IMR-90 (cell line): ENCODE measurements around the gene CACNA2D3. TPM values are rescaled to one million over a fixed set of nuclear protein-coding genes. Genes with fewer than 3 reads are reported as not detected.

Experiments
- ATAC-seq: fragments of 200-7000 bp; cut with Tn5 transposase; 2 replicates; pipeline ENCODE4 v1.9.1; 2020; ENCODE audit warnings: low read depth, mild to moderate bottlenecking, moderate library complexity
- BruUV-seq: library from RNA; stranded (reverse); fragments of 400-500 nt; replicated peaks from 2 replicates; lab custom pipeline; 2021; lab: Mats Ljungman, UMichigan
- CTCF ChIA-PET: fragments of 300-600 bp; formaldehyde crosslinking; extraction: SDS; loops from one replicate; lab custom pipeline; 2021; ENCODE audit warnings: antibody characterized with exemption; lab: Yijun Ruan, JAX
- POLR2A ChIA-PET: fragments of 300-600 bp; sonication (Branson Sonifier 250); formaldehyde crosslinking; loops from one replicate; lab custom pipeline; 2022; ENCODE audit warnings: antibody characterized with exemption; ENCODE audit not compliant: unreplicated experiment; lab: Charles Lee
- DNase-seq: peaks from one replicate; pipeline ENCODE4 v3.0.0; 2013
- H2AFZ ChIP-seq: replicated peaks from 2 replicates; pipeline ENCODE3; 2013; ENCODE audit warnings: low read length, mild to moderate bottlenecking; ENCODE audit not compliant: poor library complexity
- H2AK5ac ChIP-seq: 2 replicates; pipeline ENCODE4 v1.6.1; 2013; ENCODE audit warnings: low read depth, low read length, inconsistent platforms
- H2AK9ac ChIP-seq: replicated peaks from 2 replicates; pipeline ENCODE3; 2013; ENCODE audit warnings: mild to moderate bottlenecking, low read depth, low read length, moderate library complexity; ENCODE audit not compliant: poor library complexity
- H2BK120ac ChIP-seq: 2 replicates; pipeline ENCODE4 v1.6.1; 2013; ENCODE audit warnings: low read depth, low read length, inconsistent platforms
- H2BK15ac ChIP-seq: 3 replicates; pipeline ENCODE4 v1.6.1; 2013; ENCODE audit warnings: low read depth, low read length, inconsistent platforms
- H2BK20ac ChIP-seq: 2 replicates; pipeline ENCODE4 v1.6.1; 2013; ENCODE audit warnings: low read depth, mild to moderate bottlenecking, inconsistent platforms, low read length, moderate library complexity
- H2BK5ac ChIP-seq: 2 replicates; pipeline ENCODE4 v1.6.1; 2013; ENCODE audit warnings: mild to moderate bottlenecking, low read depth, low read length, inconsistent platforms; ENCODE audit not compliant: poor library complexity, severe bottlenecking
- H3K14ac ChIP-seq: replicated peaks from 2 replicates; pipeline ENCODE4 v1.6.1; 2013; ENCODE audit warnings: low read depth, low read length, inconsistent platforms
- H3K18ac ChIP-seq: 2 replicates; pipeline ENCODE4 v1.6.1; 2013; ENCODE audit warnings: low read depth, low read length, control low read depth
- H3K23ac ChIP-seq: 2 replicates; pipeline ENCODE4 v1.6.1; 2013; ENCODE audit warnings: low read depth, low read length, inconsistent platforms
- H3K27ac ChIP-seq: 2 replicates; pipeline ENCODE4 v1.5.1; 2013; ENCODE audit warnings: mild to moderate bottlenecking, control low read depth, low read length; ENCODE audit not compliant: insufficient read depth
- H3K27me3 ChIP-seq: 2 replicates; pipeline ENCODE4 v1.6.1; 2013; ENCODE audit warnings: low read length; ENCODE audit not compliant: control insufficient read depth, insufficient read depth
- H3K36me3 ChIP-seq: 2 replicates; pipeline ENCODE4 v1.6.1; 2013; ENCODE audit warnings: low read length, mixed read lengths; ENCODE audit not compliant: control insufficient read depth, insufficient read depth
- H3K4ac ChIP-seq: 2 replicates; pipeline ENCODE4 v1.6.1; 2013; ENCODE audit warnings: low read depth, low read length, inconsistent platforms
- H3K4me1 ChIP-seq: 2 replicates; pipeline ENCODE4 v1.6.1; 2013; ENCODE audit warnings: low read length, mixed read lengths; ENCODE audit not compliant: control insufficient read depth, insufficient read depth
- H3K4me2 ChIP-seq: 2 replicates; pipeline ENCODE4 v1.6.1; 2013; ENCODE audit warnings: low read depth, mild to moderate bottlenecking, control low read depth, low read length, moderate library complexity
- H3K4me3 ChIP-seq: 2 replicates; pipeline ENCODE4 v1.5.1; 2013; ENCODE audit warnings: low read depth, mild to moderate bottlenecking, control low read depth, low read length, moderate library complexity; ENCODE audit not compliant: insufficient read depth
- H3K56ac ChIP-seq: 2 replicates; pipeline ENCODE4 v1.6.1; 2013; ENCODE audit warnings: low read length, inconsistent platforms; ENCODE audit not compliant: insufficient read depth; ENCODE audit errors: extremely low read depth
- H3K79me1 ChIP-seq, 2 experiments: 2 replicates each; pipeline ENCODE4 v1.6.1; 2013; ENCODE audit warnings: low read length in 2 of 2, inconsistent platforms in 1 of 2, low read depth in 1 of 2
- H3K9ac ChIP-seq: 2 replicates; pipeline ENCODE4 v1.6.1; 2013; ENCODE audit warnings: low read depth, low read length, control low read depth
- H3K9me1 ChIP-seq: 2 replicates; pipeline ENCODE4 v1.6.1; 2013; ENCODE audit warnings: low read length, inconsistent platforms; ENCODE audit not compliant: insufficient read depth
- H3K9me3 ChIP-seq: 2 replicates; pipeline ENCODE4 v1.6.1; 2013; ENCODE audit warnings: low read length; ENCODE audit not compliant: control insufficient read depth, insufficient read depth
- H4K20me1 ChIP-seq: 2 replicates; pipeline ENCODE4 v1.6.1; 2013; ENCODE audit warnings: low read length, inconsistent platforms; ENCODE audit not compliant: insufficient read depth
- H4K5ac ChIP-seq: 2 replicates; pipeline ENCODE4 v1.6.1; 2013; ENCODE audit warnings: mild to moderate bottlenecking, low read depth, low read length, control low read depth
- H4K8ac ChIP-seq, 2 experiments: 2 replicates each; pipeline ENCODE4 v1.6.1; 2013; ENCODE audit warnings: low read depth in 2 of 2, low read length in 2 of 2, control low read depth in 1 of 2, inconsistent platforms in 1 of 2
- H4K91ac ChIP-seq: 2 replicates; pipeline ENCODE4 v1.6.1; 2013; ENCODE audit warnings: low read depth, low read length, inconsistent platforms; ENCODE audit not compliant: insufficient read depth
- BHLHE40 ChIP-seq: fragments of 150-350 bp; IDR thresholded peaks from 2 replicates; pipeline ENCODE4 v1.6.1; 2016; ENCODE audit warnings: mild to moderate bottlenecking, low read depth, low read length
- CEBPB ChIP-seq: IDR thresholded peaks from 2 replicates; pipeline ENCODE4 v1.6.1; 2012; ENCODE audit warnings: low read depth, low read length, improper control_type of control experiment
- CHD1 ChIP-seq: IDR thresholded peaks from 2 replicates; pipeline ENCODE4 v1.6.1; 2012; ENCODE audit warnings: low read depth, low read length, improper control_type of control experiment
- FOS ChIP-seq: fragments of 150-350 bp; IDR thresholded peaks from 2 replicates; pipeline ENCODE4 v1.6.1; 2016; ENCODE audit warnings: low read depth, low read length
- MAFK ChIP-seq: IDR thresholded peaks from 2 replicates; pipeline ENCODE4 v1.6.1; 2012; ENCODE audit warnings: low read depth, low read length, improper control_type of control experiment
- MAZ ChIP-seq: IDR thresholded peaks from 2 replicates; pipeline ENCODE4 v1.6.1; 2012; ENCODE audit warnings: low read depth, mild to moderate bottlenecking, low read length, improper control_type of control experiment, moderate library complexity, borderline replicate concordance
- MXI1 ChIP-seq: IDR thresholded peaks from 2 replicates; pipeline ENCODE4 v1.6.1; 2012; ENCODE audit warnings: low read depth, mild to moderate bottlenecking, low read length, moderate library complexity, borderline replicate concordance
- NFE2L2 ChIP-seq: fragments of 150-350 bp; IDR thresholded peaks from 2 replicates; pipeline ENCODE4 v1.6.1; 2016; ENCODE audit warnings: low read depth, mild to moderate bottlenecking, low read length
- POLR2A ChIP-seq: IDR thresholded peaks from 2 replicates; pipeline ENCODE4 v1.6.1; 2012; ENCODE audit warnings: mild to moderate bottlenecking, low read depth, low read length
- RAD21 ChIP-seq: IDR thresholded peaks from 2 replicates; pipeline ENCODE4 v1.6.1; 2012; ENCODE audit warnings: low read length, improper control_type of control experiment
- RCOR1 ChIP-seq: IDR thresholded peaks from 2 replicates; pipeline ENCODE4 v1.6.1; 2012; ENCODE audit warnings: mild to moderate bottlenecking, low read length, improper control_type of control experiment; ENCODE audit not compliant: insufficient replicate concordance
- RFX5 ChIP-seq: IDR thresholded peaks from 2 replicates; pipeline ENCODE4 v1.8.0; 2012; ENCODE audit warnings: low read depth, mild to moderate bottlenecking, low read length, moderate library complexity
- SMC3 ChIP-seq: fragments of 150-350 bp; IDR thresholded peaks from 2 replicates; pipeline ENCODE4 v1.6.1; 2016; ENCODE audit warnings: low read depth, mild to moderate bottlenecking, antibody characterized with exemption, low read length, moderate library complexity
- USF2 ChIP-seq: fragments of 150-350 bp; IDR thresholded peaks from 2 replicates; pipeline ENCODE4 v1.6.1; 2017; ENCODE audit warnings: mild to moderate bottlenecking, antibody characterized with exemption, low read length, low read depth
- WGBS, 2 experiments: methylation state at CpG; one replicate each; pipeline versions ENCODE4 v1.1.5 to v1.1.7; 2013; ENCODE audit warnings: missing lambda C conversion rate in 2 of 2; ENCODE audit not compliant: insufficient read length in 1 of 2; ENCODE audit errors: extremely low coverage in 2 of 2; 5-methylcytosine and 5-hydroxymethylcytosine counted together
- dilution Hi-C: fragments of 300-500 bp; cut with HindIII; formaldehyde crosslinking; loops from one replicate; pipeline ENCODE4 v1.14.3; 2018; ENCODE audit warnings: low sequenced_read_pairs; ENCODE audit not compliant: unreplicated experiment
- in situ Hi-C: fragments of 300-500 bp; cut with MboI; formaldehyde crosslinking; loops from 3 replicates; pipeline ENCODE4 v1.14.3; 2019; ENCODE audit warnings: low sequenced_read_pairs, inconsistent platforms, mixed read lengths
- intact Hi-C: fragments of 100-400 bp; cut with micrococcal nuclease; formaldehyde crosslinking; loops from 2 replicates; pipeline ENCODE4 v1.10.0; 2022
- polyA plus RNA-seq, 3 experiments: library from polyadenylated mRNA; depleted of rRNA; stranded (reverse); fragments of >200 nt; gene quantifications; 2 replicates each; pipeline ENCODE4 v1.2.3, GENCODE V29; 2012; ENCODE audit warnings: low replicate concordance in 1 of 3
- total RNA-seq: library from RNA; depleted of rRNA; stranded (reverse); fragments of >200 nt; gene quantifications from 2 replicates; pipeline ENCODE4 v1.2.3, GENCODE V29; 2012
- TF ChIP-seq, protein P1 (sequence below): conservative IDR thresholded peaks from 2 replicates; pipeline ENCODE4 v1.5.1; 2012; ENCODE audit warnings: mild to moderate bottlenecking, low read depth, low read length, improper control_type of control experiment
- TF ChIP-seq, protein P2 (sequence below): fragments of 150-350 bp; IDR thresholded peaks from 2 replicates; pipeline ENCODE4 v1.6.1; 2016; ENCODE audit warnings: low read depth, mild to moderate bottlenecking, low read length, moderate library complexity, borderline replicate concordance

CACNA2D3 gene
- total and polyA plus RNA-seq, 2 of the 4 experiments (the other 2 are of a cell fraction) = 0.36 to 0.41 TPM

DNA sequence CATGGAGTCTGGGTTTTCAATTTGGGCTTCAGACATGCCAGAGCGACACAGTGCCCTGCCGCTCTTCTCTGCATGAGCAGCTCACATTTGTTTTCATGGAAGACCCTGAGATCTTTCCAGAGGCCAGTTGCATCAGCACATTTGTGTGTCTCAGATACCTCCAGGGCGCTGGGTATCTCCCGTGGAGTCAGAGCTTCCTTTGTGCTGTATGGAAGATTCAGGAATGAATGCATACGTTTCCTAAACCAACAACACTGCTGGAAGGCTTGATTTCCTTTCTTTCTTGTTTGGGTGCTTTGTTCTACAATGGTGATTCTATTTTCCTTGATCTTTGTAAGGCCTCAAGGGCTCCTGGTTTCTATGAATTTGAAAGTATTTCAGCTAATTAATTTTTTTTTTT lies 106.5 kb downstream of the CACNA2D3 start:
- H3K79me1 ChIP-seq = no peaks in the 10 kb centered on the region
- POLR2A ChIA-PET = no interaction called here
- CTCF ChIA-PET = no interaction called here

More for the DNA sequence above, 106.5 kb downstream of the CACNA2D3 start:
- Histone ChIP-seq H3K4me2 (no peak overlapping the region), H4K91ac (no peak overlapping the region), H3K9ac (no peak overlapping the region), H2BK120ac (no peak overlapping the region), H2BK15ac (no peak overlapping the region), H4K20me1 (no peaks in the 10 kb centered on the region), H2AFZ (no peak overlapping the region), H3K4me1 (no peaks in the 10 kb centered on the region), H3K4me3 (no peak overlapping the region), H3K14ac (no peak overlapping the region), H3K9me1 (no peaks in the 10 kb centered on the region), H3K23ac (no peak overlapping the region), H3K4ac (no peak overlapping the region), H3K18ac (no peak overlapping the region), H3K27ac (no peak overlapping the region), H2BK20ac (no peak overlapping the region), H3K36me3 (no peaks in the 10 kb centered on the region), H2BK5ac (no peak overlapping the region), H2AK9ac (no peak overlapping the region), H3K9me3 (peaks cover 7% of the 10 kb centered on the region), H4K8ac (no peak overlapping the region), H3K56ac (no peak overlapping the region), H3K27me3 (no peaks in the 10 kb centered on the region), H2AK5ac (no peak overlapping the region), H4K5ac (no peak overlapping the region)
- in situ Hi-C loops (no loop called here), intact Hi-C loops (no loop called here), dilution Hi-C loops (no loop called here)
- WGBS, 2 experiments = 77% methylated on average over 2 of the region's 5 CpGs; no CpG with 5 or more reads in 1 of the 2 experiments
- DNase-seq = no peak
- ATAC-seq = no peak
- no TSS peak for BruUV-seq
- no peak for TF ChIP-seq USF2
- no peak for TF ChIP-seq BHLHE40
- no peak for TF ChIP-seq CHD1
- no peak for TF ChIP-seq RFX5
- TF ChIP-seq MXI1 = no peak
- TF ChIP-seq MAFK = no peak
- no peak for TF ChIP-seq FOS
- TF ChIP-seq, protein P1, sequence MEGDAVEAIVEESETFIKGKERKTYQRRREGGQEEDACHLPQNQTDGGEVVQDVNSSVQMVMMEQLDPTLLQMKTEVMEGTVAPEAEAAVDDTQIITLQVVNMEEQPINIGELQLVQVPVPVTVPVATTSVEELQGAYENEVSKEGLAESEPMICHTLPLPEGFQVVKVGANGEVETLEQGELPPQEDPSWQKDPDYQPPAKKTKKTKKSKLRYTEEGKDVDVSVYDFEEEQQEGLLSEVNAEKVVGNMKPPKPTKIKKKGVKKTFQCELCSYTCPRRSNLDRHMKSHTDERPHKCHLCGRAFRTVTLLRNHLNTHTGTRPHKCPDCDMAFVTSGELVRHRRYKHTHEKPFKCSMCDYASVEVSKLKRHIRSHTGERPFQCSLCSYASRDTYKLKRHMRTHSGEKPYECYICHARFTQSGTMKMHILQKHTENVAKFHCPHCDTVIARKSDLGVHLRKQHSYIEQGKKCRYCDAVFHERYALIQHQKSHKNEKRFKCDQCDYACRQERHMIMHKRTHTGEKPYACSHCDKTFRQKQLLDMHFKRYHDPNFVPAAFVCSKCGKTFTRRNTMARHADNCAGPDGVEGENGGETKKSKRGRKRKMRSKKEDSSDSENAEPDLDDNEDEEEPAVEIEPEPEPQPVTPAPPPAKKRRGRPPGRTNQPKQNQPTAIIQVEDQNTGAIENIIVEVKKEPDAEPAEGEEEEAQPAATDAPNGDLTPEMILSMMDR = no peak
- no peak for TF ChIP-seq RCOR1
- TF ChIP-seq RAD21 = no peak
- no peak for TF ChIP-seq MAZ
- TF ChIP-seq SMC3 = no peak
- TF ChIP-seq NFE2L2 = no peak
- TF ChIP-seq CEBPB = no peak
- TF ChIP-seq POLR2A = no peak
- TF ChIP-seq, protein P2, sequence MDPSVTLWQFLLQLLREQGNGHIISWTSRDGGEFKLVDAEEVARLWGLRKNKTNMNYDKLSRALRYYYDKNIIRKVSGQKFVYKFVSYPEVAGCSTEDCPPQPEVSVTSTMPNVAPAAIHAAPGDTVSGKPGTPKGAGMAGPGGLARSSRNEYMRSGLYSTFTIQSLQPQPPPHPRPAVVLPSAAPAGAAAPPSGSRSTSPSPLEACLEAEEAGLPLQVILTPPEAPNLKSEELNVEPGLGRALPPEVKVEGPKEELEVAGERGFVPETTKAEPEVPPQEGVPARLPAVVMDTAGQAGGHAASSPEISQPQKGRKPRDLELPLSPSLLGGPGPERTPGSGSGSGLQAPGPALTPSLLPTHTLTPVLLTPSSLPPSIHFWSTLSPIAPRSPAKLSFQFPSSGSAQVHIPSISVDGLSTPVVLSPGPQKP = no peak
